Hematopoietic multipotent progenitor cell treated with erythropoietin and hydrocortisone succinate and interleukin-3 and kit ligand, for 15 days (in vitro differentiated cells): ENCODE results near the gene FNDC7.
A peak's percentile ranks its signal among the peaks of the same experiment; 100 is the strongest.
"Not testable (repeated sequence)": the region's sequence is repeated elsewhere in the genome, so short reads cannot be mapped to it uniquely, and the experiment has no call there.

Experiments used
- DNase-seq: peaks from one replicate; pipeline ENCODE4 v3.0.0-alpha.2; 2015; ENCODE audit warnings: low spot score

Gene FNDC7

GRCh38 chr1:108712606-108713150 lies at the start of gene FNDC7:
Gene FNDC7, plus strand, starts transcription at chr1:108712908. Its CDS starts 26 bp downstream, at chr1:108712934.
- DNase-seq = no peak

DNA sequence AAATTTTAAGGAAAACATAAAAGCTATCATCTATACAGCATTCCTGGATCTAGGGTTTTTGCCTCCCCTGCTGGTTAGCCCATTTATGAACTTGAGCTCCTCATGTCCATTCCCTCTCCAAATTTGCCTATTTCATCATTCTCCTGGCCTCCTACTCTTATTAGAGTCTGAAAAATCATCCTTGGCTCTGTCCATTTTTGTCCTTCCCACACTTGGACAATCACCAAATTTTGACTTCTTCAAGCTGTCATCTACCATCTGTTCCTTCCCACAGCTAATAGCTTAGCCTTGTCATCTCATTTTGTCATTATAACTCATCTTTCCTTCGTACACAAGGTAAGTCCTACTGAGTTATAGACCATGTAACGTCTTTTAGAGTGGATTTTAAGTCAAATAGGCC lies 49.6 kb upstream of the FNDC7 start:
- no peak for DNase-seq

GRCh38 chr1:108664481-108664880 lies 48.2 kb upstream of the FNDC7 start:
- no peak for DNase-seq

- no peak for DNase-seq
Observed at GRCh38 chr1:108665067-108665466, 47.6 kb upstream of the FNDC7 start.

DNA sequence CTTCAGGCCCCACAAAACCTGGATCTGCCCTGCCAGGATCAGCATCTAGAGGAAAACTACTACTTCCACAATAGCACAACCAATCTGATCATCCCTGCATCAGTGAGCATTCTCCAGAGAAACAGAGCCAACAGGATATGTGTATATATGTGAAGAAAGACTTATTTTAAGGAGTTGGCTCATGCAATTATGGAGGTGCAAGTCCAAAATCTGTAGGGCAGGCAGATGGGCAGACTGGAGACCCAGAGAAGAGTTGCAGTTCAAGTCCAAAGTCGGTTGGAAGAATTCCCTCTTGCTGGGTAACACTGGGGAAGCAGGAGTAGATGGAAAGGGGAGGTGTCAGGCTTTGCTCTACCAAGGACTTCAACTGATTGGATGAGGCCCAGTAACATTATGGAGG lies 46.9 kb upstream of the FNDC7 start:
- no peak for DNase-seq

DNA sequence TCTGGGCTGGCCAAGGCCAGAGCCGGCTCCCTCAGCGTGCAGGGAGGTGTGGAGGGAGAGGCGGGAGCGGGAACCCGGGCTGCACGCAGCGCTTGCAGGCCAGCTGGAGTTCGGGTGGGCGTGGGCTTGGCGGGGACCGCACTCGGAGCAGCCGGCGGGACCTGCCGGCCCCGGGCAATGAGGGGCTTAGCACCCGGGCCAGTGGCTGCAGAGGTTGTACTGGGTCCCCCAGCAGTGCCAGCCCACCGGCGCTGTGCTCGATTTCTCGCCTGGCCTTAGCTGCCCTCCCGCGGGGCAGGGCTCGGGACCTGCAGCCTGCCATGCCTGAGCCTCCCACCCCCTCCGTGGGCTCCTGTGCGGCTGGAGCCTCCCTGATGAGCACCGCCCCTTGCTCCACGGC lies 45.3 kb upstream of the FNDC7 start:
- not testable (repeated sequence) for DNase-seq

DNA sequence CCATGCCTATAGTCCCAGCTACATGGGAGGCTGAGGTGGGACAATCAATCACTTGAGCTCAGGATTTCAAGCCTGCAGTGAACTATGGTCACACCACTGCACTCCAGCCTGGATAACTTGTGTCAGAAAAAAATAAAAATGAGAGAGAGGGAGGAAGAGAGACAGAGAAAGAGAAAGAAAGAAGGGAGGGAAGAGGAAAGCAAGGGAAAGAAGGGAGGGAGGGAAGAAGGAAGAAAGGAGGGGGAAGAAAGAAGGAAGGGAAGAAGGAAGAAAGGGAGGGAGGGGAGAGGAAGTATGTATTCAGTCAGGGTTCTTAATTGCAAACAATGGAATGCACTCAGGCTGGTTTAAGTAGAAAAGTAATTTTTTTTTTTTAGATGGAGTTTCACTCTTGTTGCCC lies 43.9 kb upstream of the FNDC7 start:
- no peak for DNase-seq

- no peak for DNase-seq
Observed at GRCh38 chr1:108669679-108670078, 43.0 kb upstream of the FNDC7 start.

GRCh38 chr1:108670131-108670773 lies 42.5 kb upstream of the FNDC7 start:
- DNase-seq = no peak

- no peak for DNase-seq
Observed at GRCh38 chr1:108671143-108671542, 41.6 kb upstream of the FNDC7 start.

GRCh38 chr1:108678706-108679105 lies 34.0 kb upstream of the FNDC7 start:
- DNase-seq = no peak

GRCh38 chr1:108679586-108680213 lies 33.0 kb upstream of the FNDC7 start:
- DNase-seq = no peak

DNA sequence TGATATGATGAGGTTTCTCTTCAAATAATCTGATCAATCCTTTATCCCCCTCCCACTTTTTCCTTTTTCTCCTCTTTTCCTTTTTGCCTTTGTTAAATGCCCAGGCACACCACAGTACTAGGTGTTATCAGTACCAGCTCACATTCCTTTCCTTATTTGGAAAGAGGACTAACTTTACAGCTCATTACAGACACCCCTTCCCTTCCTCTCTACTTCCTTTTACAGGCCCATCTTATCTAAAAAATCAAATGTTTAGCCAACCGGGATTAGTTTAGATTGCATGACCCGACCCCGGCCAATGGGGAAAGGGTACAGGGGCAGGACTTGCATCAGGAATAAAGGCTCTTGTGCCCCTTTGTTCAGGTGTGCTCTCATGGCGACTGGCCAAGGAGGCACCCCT lies 31.0 kb upstream of the FNDC7 start:
- not testable (repeated sequence) for DNase-seq

- DNase-seq = no peak
Observed at GRCh38 chr1:108685529-108685928, 27.2 kb upstream of the FNDC7 start.

DNA sequence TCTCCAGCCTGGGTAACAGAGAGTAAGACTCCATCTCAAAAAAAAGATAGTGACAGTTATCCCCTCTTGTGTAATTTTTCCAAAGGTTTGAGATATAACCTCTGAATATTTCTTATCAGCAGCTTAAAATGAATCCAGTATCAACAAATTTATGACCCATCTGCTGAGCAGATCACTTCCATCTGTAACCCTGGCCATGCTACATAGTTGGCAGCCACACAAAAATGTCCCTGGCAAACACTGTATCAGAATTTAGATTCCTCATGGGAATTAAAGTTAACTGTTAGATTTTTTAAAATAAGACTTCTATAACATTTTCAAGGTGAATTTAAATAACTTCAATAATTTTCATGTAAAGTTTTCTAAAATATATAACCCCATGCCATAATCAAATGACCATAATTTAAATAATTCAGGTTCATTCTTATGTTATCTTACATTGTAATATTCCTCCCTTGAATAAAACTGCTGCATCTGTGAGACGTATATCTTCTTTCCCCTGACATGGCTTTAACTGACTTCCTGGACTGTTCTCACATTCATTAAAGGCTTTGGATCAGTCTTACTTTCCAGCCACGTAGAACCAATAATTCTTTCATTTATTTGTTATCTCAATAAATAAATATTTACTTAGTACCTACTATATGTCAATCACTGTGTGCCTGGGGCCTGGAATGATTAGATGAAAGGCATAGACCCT lies 25.9 kb upstream of the FNDC7 start:
- DNase-seq = no peak

- DNase-seq = peak; percentile 44
Observed at GRCh38 chr1:108691128-108691941, 21.4 kb upstream of the FNDC7 start.

DNA sequence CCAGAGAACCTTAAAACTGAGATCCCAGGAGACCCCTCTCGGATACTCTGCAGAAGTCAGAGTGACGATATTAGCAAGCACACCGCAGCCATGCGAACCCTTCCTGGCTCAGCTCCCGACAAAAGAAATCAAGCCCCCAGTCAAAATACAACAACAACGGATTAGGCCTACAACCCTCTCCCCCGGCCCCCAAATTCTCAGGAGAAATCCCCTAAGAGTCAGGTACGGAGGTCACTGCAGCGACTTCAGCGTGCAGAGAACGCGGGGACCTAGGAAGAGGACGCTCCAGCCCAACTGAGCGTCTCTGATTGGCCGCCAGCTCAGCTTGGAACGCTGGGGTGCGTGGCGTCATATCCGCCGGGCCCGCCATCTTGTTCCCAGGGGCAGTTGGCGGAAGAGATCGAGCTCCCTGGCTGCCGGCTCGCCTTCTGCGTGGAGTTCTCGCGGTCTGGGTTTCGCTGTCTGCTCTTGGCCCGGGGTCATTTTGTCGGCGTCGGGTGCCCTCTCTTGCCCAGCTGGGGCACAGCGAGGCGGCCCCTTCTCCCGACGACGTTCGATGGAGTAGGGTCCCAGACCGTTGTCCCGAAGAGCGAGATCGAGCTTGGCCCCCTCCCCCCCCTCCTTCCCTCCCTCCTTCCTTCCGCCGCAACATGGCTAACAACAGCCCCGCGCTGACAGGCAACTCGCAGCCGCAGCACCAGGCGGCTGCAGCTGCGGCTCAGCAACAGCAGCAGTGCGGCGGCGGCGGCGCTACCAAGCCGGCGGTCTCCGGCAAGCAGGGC lies 20.6 kb upstream of the FNDC7 start, which contains the start of gene PRPF38B:
Gene PRPF38B (plus strand): TSS at position 369 of the 782 bp plus-strand sequence. CDS start 282 bp downstream, at position 651.
- DNase-seq = peak; percentile 92

DNA sequence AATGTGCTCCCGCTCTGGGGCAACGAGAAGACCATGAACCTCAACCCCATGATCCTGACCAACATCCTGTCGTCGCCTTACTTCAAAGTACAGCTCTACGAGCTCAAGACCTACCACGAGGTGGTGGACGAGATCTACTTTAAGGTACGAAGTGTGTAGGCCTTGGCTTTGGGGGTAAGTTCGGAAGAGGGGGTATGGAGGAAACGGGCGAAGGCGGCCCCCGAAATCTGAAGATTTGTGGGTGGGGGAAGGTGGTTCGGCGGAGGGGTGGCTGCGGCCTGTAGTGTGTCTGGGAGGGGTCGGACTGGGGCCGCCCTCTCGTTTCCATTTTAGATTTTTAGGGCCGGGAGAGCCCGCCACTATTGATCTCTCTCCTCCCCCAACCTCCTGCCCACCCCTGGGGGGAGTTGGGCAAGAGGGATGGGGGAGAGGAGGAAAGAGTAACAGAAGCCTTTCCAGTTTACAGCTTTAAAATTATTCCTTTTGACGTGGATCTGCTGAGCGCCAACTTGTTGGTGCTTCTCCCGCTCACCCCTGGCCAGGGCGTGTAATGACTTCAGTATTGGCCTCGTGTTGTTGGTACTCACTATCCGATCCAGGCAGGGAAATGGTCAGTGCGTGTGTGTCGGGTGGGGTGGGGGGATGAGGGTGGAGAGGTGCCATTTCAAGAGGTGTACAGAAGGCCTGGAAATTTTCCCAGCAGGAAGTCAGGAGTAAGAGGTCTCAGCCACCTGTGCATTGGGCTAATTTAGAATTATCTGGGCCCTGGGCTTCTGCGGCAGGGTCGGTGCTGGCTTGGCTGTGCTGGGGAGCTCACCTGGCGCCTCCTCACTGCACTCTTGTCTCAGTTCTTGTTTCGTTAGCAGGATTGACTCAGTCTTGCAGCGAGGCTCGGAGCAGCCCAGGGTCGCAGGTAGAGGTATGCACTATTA lies 19.7 kb upstream of the FNDC7 start:
- DNase-seq = peak; percentile 61

DNA sequence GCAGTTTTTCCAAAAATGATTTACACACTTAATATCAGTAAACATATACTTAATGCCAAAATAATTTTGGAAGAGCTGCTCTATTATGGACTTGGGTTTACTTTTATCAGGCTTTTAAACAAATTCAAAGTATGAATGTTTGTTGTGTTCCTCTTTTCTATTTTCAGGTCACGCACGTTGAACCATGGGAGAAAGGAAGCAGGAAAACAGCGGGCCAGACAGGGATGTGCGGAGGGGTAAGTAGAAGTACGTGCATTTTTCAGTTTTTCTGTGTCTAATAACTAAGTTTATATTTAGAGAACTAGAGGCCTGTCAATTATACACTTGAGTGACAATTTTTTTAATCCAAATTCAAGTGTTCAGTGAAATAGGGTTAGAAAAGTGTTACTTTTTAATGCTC lies 17.2 kb upstream of the FNDC7 start:
- no peak for DNase-seq
